Activated naive CD8-positive, alpha-beta T cell treated with anti-CD3 and anti-CD28 coated beads for 36 hours (primary cell): ENCODE data around the gene CFAP45. TPM values are rescaled to one million over a fixed set of nuclear protein-coding genes. Genes with fewer than 3 reads are reported as not detected.

ENCODE experiments used
- DNase-seq: peaks from one replicate; pipeline ENCODE4 v3.0.0; 2021
- H3K27ac Mint-ChIP-seq: one replicate; pipeline ENCODE4 v1.8.0; 2022; ENCODE audit warnings: mild to moderate bottlenecking, moderate library complexity, mixed read lengths
- H3K27me3 Mint-ChIP-seq: one replicate; pipeline ENCODE4 v1.8.0; 2022; ENCODE audit warnings: mild to moderate bottlenecking, mixed read lengths
- H3K36me3 Mint-ChIP-seq: one replicate; pipeline ENCODE4 v1.8.0; 2021; ENCODE audit warnings: mild to moderate bottlenecking, mixed read lengths
- H3K4me1 Mint-ChIP-seq: one replicate; pipeline ENCODE4 v1.8.0; 2021; ENCODE audit warnings: mixed read lengths
- H3K4me3 Mint-ChIP-seq: one replicate; pipeline ENCODE4 v1.8.0; 2022; ENCODE audit warnings: mild to moderate bottlenecking, moderate library complexity, mixed read lengths
- H3K9me3 Mint-ChIP-seq: one replicate; pipeline ENCODE4 v1.8.0; 2022; ENCODE audit warnings: mixed read lengths
- total RNA-seq, 2 experiments: library from RNA; stranded (reverse); gene quantifications; one replicate each; pipeline ENCODE4 v1.2.3, GENCODE V29; 2021

Gene CFAP45
- total RNA-seq, 2 experiments from 2014 or later = 0.78 to 0.80 TPM

- H3K4me1 Mint-ChIP-seq = peaks cover 53% of the 10 kb centered on the region
- peak overlapping the region; percentile 92 for H3K4me3 Mint-ChIP-seq
- no peaks in the 10 kb centered on the region for H3K27me3 Mint-ChIP-seq
- H3K9me3 Mint-ChIP-seq = no peaks in the 10 kb centered on the region
- H3K36me3 Mint-ChIP-seq = peaks cover 59% of the 10 kb centered on the region
- no peak for DNase-seq
- H3K27ac Mint-ChIP-seq = peak overlapping the region; percentile 98
Observed at GRCh38 chr1:159921251-159921650, 21.3 kb upstream of the CFAP45 start.

- Mint-ChIP-seq H3K36me3 (peaks cover 59% of the 10 kb centered on the region), H3K27me3 (no peaks in the 10 kb centered on the region), H3K4me3 (peak overlapping the region; percentile 92), H3K4me1 (peaks cover 47% of the 10 kb centered on the region), H3K27ac (peak overlapping the region; percentile 98), H3K9me3 (no peaks in the 10 kb centered on the region)
- DNase-seq = no peak
Observed at GRCh38 chr1:159920651-159921050, 20.7 kb upstream of the CFAP45 start.

GRCh38 chr1:159920202-159920601 lies 20.2 kb upstream of the CFAP45 start:
- Mint-ChIP-seq H3K9me3 (no peaks in the 10 kb centered on the region), H3K27me3 (no peaks in the 10 kb centered on the region), H3K4me3 (no peak overlapping the region), H3K4me1 (peaks cover 47% of the 10 kb centered on the region), H3K27ac (peak overlapping the region; percentile 98), H3K36me3 (peaks cover 57% of the 10 kb centered on the region)
- DNase-seq = no peak

GRCh38 chr1:159919236-159919865 lies 19.4 kb upstream of the CFAP45 start:
- no peak for DNase-seq
- Mint-ChIP-seq H3K36me3 (peaks cover 57% of the 10 kb centered on the region), H3K27ac (peak overlapping the region; percentile 27)

GRCh38 chr1:159918352-159919200 lies 18.6 kb upstream of the CFAP45 start:
- no peak for DNase-seq
- H3K27ac Mint-ChIP-seq = peak overlapping the region; percentile 40
- H3K27me3 Mint-ChIP-seq = no peaks in the 10 kb centered on the region
- peaks cover 52% of the 10 kb centered on the region for H3K4me1 Mint-ChIP-seq
- H3K4me3 Mint-ChIP-seq = no peak overlapping the region
- peaks cover 49% of the 10 kb centered on the region for H3K36me3 Mint-ChIP-seq
- no peaks in the 10 kb centered on the region for H3K9me3 Mint-ChIP-seq

More at GRCh38 chr1:159919236-159919865, 19.4 kb upstream of the CFAP45 start:
- Mint-ChIP-seq H3K9me3 (no peaks in the 10 kb centered on the region), H3K27me3 (no peaks in the 10 kb centered on the region), H3K4me3 (no peak overlapping the region), H3K4me1 (peaks cover 51% of the 10 kb centered on the region)

- Mint-ChIP-seq H3K4me3 (no peak overlapping the region), H3K27me3 (no peaks in the 10 kb centered on the region), H3K27ac (peak overlapping the region; percentile 40), H3K4me1 (peaks cover 54% of the 10 kb centered on the region), H3K9me3 (no peaks in the 10 kb centered on the region), H3K36me3 (peaks cover 43% of the 10 kb centered on the region)
- no peak for DNase-seq
Observed at GRCh38 chr1:159917533-159918351, 17.8 kb upstream of the CFAP45 start.

- no peak overlapping the region for H3K27ac Mint-ChIP-seq
- no peak for DNase-seq
- H3K36me3 Mint-ChIP-seq = peaks cover 39% of the 10 kb centered on the region
- H3K27me3 Mint-ChIP-seq = no peaks in the 10 kb centered on the region
- H3K4me1 Mint-ChIP-seq = peaks cover 54% of the 10 kb centered on the region
- H3K9me3 Mint-ChIP-seq = no peaks in the 10 kb centered on the region
- no peak overlapping the region for H3K4me3 Mint-ChIP-seq
Observed at GRCh38 chr1:159916242-159917051, 16.5 kb upstream of the CFAP45 start.

GRCh38 chr1:159915571-159916241 lies 15.7 kb upstream of the CFAP45 start:
- H3K4me1 Mint-ChIP-seq = peaks cover 54% of the 10 kb centered on the region
- no peaks in the 10 kb centered on the region for H3K9me3 Mint-ChIP-seq
- H3K27ac Mint-ChIP-seq = no peak overlapping the region
- no peaks in the 10 kb centered on the region for H3K27me3 Mint-ChIP-seq
- H3K36me3 Mint-ChIP-seq = peaks cover 33% of the 10 kb centered on the region
- DNase-seq = no peak
- no peak overlapping the region for H3K4me3 Mint-ChIP-seq

GRCh38 chr1:159914252-159915018 lies 14.5 kb upstream of the CFAP45 start:
- Mint-ChIP-seq H3K4me1 (peaks cover 56% of the 10 kb centered on the region), H3K36me3 (peaks cover 21% of the 10 kb centered on the region), H3K4me3 (no peak overlapping the region), H3K27ac (peak overlapping the region; percentile 13), H3K9me3 (no peaks in the 10 kb centered on the region), H3K27me3 (no peaks in the 10 kb centered on the region)
- no peak for DNase-seq

- no peaks in the 10 kb centered on the region for H3K9me3 Mint-ChIP-seq
- no peak for DNase-seq
- no peaks in the 10 kb centered on the region for H3K27me3 Mint-ChIP-seq
- H3K36me3 Mint-ChIP-seq = peaks cover 15% of the 10 kb centered on the region
- H3K4me1 Mint-ChIP-seq = peaks cover 56% of the 10 kb centered on the region
- no peak overlapping the region for H3K27ac Mint-ChIP-seq
- no peak overlapping the region for H3K4me3 Mint-ChIP-seq
Observed at GRCh38 chr1:159913451-159914192, 13.7 kb upstream of the CFAP45 start.

GRCh38 chr1:159911326-159912070 lies 11.5 kb upstream of the CFAP45 start:
- Mint-ChIP-seq H3K27ac (peak overlapping the region; percentile 89), H3K4me3 (no peak overlapping the region), H3K9me3 (no peaks in the 10 kb centered on the region), H3K36me3 (peaks cover 5% of the 10 kb centered on the region), H3K4me1 (peaks cover 48% of the 10 kb centered on the region), H3K27me3 (no peaks in the 10 kb centered on the region)
- DNase-seq = no peak
